ENCODE measurements around the gene GRK4. TPM values are rescaled to one million over a fixed set of nuclear protein-coding genes. Genes with fewer than 3 reads are reported as not detected.

The GRK4 gene
- total and polyA plus RNA-seq, 2 of the 8 experiments (the other 6 are each of a cell fraction or from before 2014, with no cell fraction given): 0.77 to 1.8 TPM

- TF ChIP-seq, protein P1, sequence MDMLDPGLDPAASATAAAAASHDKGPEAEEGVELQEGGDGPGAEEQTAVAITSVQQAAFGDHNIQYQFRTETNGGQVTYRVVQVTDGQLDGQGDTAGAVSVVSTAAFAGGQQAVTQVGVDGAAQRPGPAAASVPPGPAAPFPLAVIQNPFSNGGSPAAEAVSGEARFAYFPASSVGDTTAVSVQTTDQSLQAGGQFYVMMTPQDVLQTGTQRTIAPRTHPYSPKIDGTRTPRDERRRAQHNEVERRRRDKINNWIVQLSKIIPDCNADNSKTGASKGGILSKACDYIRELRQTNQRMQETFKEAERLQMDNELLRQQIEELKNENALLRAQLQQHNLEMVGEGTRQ (IDR thresholded peaks at IDR 0.05; ENCODE audit: low read length): no peak
- TF ChIP-seq NANOG (IDR thresholded peaks at IDR 0.05; ENCODE audit: insufficient read depth, low read depth, low read length, poor library complexity, severe bottlenecking) (no peak), FOSL1 (IDR thresholded peaks at IDR 0.05; ENCODE audit: insufficient read depth, low read depth, low read length) (no peak), POU5F1 (IDR thresholded peaks at IDR 0.05; ENCODE audit: low read depth, low read length) (no peak), TAF1 (IDR thresholded peaks at IDR 0.05; ENCODE audit: low read depth, low read length) (no peak)
Observed at GRCh38 chr4:3042226-3042625, 78.9 kb downstream of the GRK4 start (continued).
